Activated naive CD4-positive, alpha-beta T cell treated with anti-CD3 and anti-CD28 coated beads, Interleukin-2, amount 50 U/mL, for 72 hours (primary cell): ENCODE data around the gene IGIP. TPM values are rescaled to one million over a fixed set of nuclear protein-coding genes. Genes with fewer than 3 reads are reported as not detected.
"Not testable (repeated sequence)": the region's sequence is repeated elsewhere in the genome, so short reads cannot be mapped to it uniquely, and the experiment has no call there.

Experiments used
- ATAC-seq, 2 donors: fragments of 150-1000 bp; cut with Tn5 transposase; 2 replicates each; pipeline ENCODE4 v1.10.0; 2021; ENCODE audit warnings: mild to moderate bottlenecking in 2 of 2, moderate library complexity in 2 of 2
- DNase-seq, 2 donors: peaks; one replicate each; pipeline ENCODE4 v3.0.0; 2021 to 2022; ENCODE audit warnings: low spot score in 2 of 2
- H3K27ac Mint-ChIP-seq, 2 donors: one replicate each; pipeline ENCODE4 v1.8.0; 2022; ENCODE audit warnings: mild to moderate bottlenecking in 2 of 2, mixed read lengths in 2 of 2
- H3K36me3 Mint-ChIP-seq, 2 donors: one replicate each; pipeline ENCODE4 v1.8.0; 2022; ENCODE audit warnings: mixed read lengths in 2 of 2
- H3K9me3 Mint-ChIP-seq, 2 donors: one replicate each; pipeline ENCODE4 v1.8.0; 2022; ENCODE audit warnings: mixed read lengths in 2 of 2
- total RNA-seq, 2 donors: library from RNA; stranded (reverse); gene quantifications; one replicate each; pipeline ENCODE4 v1.2.3, GENCODE V29; 2022

IGIP gene
- total RNA-seq, 2 donors from 2014 or later = 1.8 to 3.2 TPM

DNA sequence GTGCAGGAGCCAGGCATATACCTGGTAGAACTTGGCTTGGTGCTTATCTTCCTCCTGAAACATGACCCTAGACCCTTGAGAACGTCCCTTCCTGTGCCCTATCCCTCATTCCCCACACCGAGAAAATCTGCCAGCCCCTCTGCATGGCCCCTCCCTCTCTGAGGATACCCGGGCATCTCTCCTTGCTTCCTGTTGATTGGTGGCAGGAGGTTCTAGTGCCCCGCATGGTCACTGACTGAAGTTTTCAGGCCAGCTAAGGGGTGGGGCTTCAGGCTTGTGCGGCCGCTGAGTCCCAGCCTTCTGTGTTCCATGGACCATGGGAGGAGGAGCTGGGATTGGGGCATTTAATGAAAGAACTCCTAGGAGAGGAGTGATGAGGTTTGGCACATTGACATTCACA is 22.8 kb downstream of the IGIP start:
- no peak overlapping the region for H3K27ac Mint-ChIP-seq
- H3K9me3 Mint-ChIP-seq = no peaks in the 10 kb centered on the region
- ATAC-seq (no peak), DNase-seq (no peak)
- no peaks in the 10 kb centered on the region for H3K36me3 Mint-ChIP-seq

DNA sequence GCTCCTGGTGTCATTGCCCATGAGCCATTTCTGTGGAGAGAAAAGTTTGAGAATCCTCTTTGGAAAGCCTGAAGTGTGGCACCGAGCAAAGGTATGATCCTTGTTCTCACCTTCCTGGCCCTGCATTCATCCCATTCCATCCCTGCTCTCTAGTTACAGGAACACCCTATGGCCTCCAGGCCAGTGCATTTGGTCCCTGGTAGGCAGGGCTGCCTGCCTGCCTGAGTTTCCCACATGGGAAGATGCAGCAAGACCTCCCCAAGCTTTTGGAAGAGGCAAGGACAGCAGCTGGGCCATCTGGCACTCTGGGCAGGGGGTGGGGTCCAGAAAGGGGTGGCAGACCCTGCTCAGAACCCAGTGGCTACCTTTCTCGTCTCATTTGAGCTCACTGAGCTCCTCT is 24.5 kb downstream of the IGIP start:
- DNase-seq (no peak), ATAC-seq (no peak)
- Mint-ChIP-seq H3K27ac (no peak overlapping the region), H3K36me3 (no peaks in the 10 kb centered on the region), H3K9me3 (no peaks in the 10 kb centered on the region)

DNA sequence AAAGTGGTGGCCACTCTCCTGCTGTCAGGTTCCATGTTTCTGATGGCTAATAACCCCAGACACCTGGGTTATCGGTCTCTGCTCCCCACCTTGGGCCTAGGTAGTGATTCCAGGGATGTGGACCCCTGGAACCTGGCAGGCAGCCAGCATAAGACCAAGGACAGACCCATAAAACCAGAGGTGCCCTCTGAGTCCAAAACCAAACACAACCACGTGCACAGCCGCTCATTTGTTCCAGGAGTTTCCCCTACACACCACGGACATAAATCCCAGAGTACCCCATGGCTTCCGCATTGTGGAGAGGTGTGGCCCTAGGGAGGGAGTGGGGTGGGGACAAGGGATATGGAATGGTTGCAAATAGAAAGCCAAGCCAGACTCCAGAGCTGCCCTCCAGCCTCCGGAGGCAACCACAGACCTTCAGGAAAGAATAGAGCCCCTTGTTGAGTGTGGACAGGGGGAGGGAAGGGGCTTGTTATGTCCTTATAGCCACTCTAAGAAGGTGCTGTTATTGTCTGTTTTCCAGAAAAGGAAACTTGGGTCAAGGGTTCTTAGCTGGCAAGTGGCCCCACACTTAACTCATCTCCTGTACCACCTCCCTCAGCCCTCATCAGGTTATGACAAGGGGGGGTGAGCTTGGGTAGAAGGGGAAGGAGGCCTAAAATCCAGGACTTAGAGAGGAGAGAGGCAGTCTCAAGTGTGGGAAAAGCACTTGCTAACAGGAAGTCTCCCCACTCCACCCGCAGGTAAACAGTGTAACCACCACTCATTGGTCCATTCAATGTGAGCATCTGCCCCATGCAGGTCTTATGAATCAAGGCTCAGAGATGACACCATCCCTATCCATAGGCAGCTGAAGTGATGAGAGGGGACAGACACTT is 25.6 kb downstream of the IGIP start:
- H3K36me3 Mint-ChIP-seq = no peaks in the 10 kb centered on the region
- H3K9me3 Mint-ChIP-seq = no peaks in the 10 kb centered on the region
- ATAC-seq = no peak
- H3K27ac Mint-ChIP-seq = no peak overlapping the region
- DNase-seq = no peak

DNA sequence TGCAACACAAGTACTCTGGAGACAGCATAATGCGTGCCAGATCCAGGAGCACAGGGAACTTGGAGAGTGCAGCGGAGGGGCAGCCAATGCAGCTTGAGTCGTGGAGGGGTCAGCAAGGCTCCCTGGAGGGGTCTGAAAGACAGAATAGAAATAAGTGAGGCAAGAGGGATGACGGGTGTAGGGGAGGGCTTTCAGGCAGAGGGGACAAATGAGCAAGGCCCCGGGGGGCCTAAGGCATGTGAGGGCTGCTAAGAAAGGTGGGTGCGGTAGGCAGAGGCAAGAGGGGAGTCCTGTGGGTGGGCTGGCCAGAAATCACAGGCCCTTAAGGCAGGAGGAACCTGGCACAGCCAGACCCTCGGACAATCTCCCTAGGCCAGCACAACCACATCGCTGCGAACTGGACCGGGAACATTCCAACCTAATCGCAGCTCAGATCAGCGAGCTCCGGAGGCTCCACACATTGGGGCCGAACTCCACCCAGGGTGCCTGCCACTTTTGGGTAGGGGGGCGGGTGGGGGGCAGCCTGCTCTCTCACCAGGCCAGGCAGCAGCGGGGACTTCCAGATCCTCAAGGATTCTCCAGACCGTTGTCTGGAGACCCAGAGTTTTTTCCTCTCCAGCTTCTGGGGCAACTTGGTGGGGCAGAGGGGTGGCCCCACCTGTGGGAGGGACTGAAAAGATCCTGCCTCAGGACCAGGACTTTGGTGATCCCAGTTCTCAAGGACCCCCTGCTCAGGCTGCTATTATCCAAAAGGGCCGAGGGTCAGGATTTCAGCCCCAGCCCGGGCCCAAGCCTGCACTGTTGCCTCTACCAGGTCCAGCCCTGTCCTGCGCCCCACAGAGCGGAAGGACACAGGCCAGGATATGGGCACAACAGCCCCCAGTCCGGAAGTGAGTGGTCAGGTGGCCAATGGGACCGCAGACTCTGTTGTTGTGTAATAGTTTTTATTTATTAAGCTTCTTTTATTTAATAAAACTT is 26.6 kb downstream of the IGIP start:
- ATAC-seq = no peak
- DNase-seq = no peak
- Mint-ChIP-seq H3K27ac (peak overlapping the region in 1 of 2 donors; percentile 27), H3K36me3 (no peaks in the 10 kb centered on the region), H3K9me3 (no peaks in the 10 kb centered on the region)

DNA sequence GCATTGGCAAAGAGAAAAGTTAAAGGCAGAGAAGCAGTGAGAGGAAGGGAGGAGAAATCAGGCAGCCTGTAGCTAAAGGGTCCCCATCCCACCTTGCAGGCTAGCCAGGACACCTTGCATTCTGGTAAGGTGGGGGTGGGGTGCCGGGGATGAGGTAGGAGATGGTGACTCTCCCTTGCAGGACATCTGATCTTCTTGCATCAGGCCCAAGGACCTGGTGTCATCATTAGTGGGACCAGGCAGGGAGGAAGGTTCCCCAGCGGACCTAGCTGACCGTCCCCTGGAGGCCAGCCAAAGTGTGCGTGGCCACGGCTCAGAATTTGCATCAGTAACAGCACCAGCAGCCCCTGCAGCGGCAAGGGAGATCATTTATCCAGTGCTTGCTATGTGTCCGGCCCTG is 27.5 kb downstream of the IGIP start:
- DNase-seq (no peak), ATAC-seq (no peak)
- H3K36me3 Mint-ChIP-seq = no peaks in the 10 kb centered on the region
- no peaks in the 10 kb centered on the region for H3K9me3 Mint-ChIP-seq
- no peak overlapping the region for H3K27ac Mint-ChIP-seq

DNA sequence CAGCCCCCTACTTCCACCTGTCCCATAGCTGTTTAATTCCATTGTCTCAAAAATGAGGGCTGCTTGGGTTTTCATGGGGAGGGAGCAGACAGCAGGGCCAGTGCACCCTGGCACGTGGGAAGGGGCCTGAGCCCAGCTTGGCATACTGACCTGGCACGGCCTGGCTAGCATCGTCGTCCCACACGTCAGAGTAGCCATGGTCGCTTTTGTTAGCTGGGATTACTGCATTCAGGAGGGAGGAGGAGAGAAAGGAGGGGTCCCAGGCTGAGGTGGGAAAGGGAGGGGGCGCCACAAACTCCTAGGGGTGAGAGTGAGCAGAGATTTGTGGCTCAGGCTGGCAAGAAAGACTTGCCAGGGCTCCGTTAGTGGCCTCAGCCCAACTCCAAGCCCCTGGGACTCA is 28.2 kb downstream of the IGIP start:
- Mint-ChIP-seq H3K9me3 (no peaks in the 10 kb centered on the region), H3K27ac (no peak overlapping the region), H3K36me3 (no peaks in the 10 kb centered on the region)
- DNase-seq (no peak), ATAC-seq (no peak)

DNA sequence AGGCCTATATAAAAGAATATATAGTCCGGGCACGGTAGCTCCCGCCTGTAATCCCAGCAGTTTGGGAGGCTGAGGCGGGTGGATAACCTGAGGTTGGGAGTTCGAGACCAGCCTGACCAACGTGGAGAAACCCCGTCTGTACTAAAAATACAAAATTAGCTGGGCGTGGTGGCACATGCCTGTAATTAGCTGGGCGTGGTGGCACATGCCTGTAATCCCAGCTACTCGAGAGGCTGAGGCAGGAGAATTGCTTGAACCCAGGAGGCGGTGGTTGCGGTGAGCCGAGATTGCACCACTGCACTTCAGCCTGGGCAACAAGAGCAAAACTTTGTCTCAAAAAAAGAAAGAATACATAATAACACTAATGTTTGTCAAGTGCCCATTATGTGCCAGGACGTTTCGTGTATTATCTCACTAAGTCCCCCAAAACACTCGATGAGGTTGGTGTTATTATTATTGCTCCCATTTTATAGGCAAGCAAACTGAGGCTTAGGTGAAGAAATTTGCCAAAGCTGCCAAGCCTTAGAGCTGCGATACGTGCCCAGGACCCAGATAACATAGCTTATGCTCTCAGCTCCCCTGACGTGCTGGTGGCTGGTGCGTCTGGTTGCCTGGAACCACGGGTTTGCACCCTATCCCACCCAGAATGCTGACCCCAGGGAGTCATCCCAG is 29.1 kb downstream of the IGIP start:
- H3K36me3 Mint-ChIP-seq, DNase-seq, ATAC-seq, H3K9me3 Mint-ChIP-seq, H3K27ac Mint-ChIP-seq: not testable (repeated sequence)

DNA sequence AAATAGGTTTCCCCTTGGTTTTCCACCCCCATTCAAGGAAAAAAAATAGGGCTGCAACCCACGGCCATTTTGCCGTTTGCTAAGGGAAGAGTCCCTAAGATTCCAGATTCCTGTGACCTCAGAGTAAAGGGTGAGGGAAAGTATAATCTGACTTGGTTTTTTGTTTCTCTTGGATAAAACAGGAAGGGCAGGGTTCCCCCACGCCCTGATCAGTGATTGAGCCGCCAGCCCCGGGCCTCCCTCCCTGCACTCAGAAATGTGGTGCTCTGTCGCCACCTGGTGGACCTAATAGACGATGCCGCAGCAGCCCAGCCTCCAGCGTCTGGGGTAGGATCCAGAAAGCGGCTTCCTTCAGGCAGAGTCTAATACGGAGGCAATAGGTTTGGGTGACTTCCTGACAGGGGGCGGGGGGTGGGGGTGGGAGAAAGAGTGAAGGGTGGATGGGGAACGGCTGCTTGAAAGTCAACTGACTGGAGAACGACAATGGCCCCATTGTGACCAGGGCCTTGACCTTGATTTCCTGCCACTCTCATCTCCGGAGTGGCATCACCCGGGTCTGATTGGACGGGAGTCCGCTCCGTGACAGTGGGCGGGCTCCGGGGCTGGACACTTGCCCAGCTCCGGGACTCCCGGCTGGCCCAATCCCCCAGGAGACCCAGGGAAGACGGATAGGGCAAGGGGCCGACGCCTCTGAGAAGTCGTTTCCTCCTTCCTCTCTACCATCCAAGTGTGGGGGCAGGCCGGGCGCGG is 31.5 kb downstream of the IGIP start:
- Mint-ChIP-seq H3K9me3 (no peaks in the 10 kb centered on the region), H3K27ac (peak overlapping the region in 1 of 2 donors; percentile 52), H3K36me3 (no peaks in the 10 kb centered on the region)
- ATAC-seq (peak; percentile 99), DNase-seq (peak; percentile 81 to 89)

DNA sequence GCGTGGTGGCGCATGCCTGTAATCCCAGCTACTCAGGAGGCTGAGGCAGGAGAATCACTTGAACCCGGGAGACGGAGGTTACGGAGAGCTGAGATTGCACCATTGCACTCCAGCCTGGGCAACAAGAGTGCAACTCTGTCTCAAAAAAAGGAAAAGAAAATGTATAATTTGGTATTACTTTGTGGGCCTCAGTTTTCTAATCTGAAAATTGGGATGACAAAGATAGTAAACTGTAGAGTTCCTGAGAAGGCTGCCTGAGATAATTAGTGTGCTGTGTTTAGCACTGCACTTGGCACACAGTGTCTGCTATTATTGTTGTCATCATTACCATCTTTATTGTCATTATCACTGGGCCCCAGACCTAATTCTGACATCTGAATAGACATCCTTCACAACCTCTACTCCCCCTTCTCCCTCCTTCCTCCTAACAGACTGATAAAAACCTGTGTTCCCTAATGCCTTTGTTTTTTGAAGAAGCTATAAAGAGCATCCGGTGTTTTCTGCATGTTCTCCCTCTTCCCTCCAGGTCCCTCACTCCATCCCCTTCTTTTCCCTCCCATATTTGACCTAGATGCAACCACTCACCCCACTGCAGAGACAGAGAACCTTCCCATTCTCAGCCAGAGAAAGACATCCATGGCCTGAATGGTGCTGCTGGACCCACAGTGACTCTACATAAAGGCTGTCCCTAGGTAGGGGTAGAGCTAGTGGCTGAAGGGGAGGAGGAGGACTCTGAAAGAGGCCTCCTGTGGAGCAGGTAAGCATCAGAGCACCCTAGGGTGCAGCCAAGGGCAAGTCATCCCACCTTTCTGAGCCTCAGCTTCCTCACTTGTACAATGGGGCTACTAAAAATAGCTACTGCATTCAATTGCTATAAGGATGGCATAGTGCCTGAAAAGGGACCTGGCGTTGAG is 33.5 kb downstream of the IGIP start:
- H3K36me3 Mint-ChIP-seq = no peaks in the 10 kb centered on the region
- no peak for ATAC-seq
- no peak for DNase-seq
- H3K27ac Mint-ChIP-seq = peak overlapping the region in 1 of 2 donors; percentile 2
- no peaks in the 10 kb centered on the region for H3K9me3 Mint-ChIP-seq

DNA sequence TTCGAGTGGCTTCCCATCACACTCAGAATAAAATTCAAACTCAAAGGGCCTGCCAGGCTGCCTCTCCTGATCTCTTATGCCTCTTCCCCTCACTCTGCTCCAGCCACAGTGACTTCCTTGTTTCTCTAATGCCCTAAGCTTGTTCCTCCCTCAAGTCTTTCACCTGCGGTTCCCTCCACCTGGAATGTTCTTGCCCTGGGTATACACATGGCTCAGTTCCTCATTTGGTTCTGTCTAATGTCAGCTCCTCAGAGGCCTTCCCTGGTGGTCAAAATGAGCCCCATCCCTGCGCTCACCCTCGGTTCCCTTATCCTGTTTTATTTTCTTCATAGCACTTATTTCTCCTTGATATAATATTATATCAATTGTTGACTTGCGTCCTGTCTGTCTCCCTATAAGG is 36.5 kb downstream of the IGIP start:
- H3K9me3 Mint-ChIP-seq = no peaks in the 10 kb centered on the region
- DNase-seq (no peak), ATAC-seq (no peak)
- H3K36me3 Mint-ChIP-seq = no peaks in the 10 kb centered on the region
- no peak overlapping the region for H3K27ac Mint-ChIP-seq

DNA sequence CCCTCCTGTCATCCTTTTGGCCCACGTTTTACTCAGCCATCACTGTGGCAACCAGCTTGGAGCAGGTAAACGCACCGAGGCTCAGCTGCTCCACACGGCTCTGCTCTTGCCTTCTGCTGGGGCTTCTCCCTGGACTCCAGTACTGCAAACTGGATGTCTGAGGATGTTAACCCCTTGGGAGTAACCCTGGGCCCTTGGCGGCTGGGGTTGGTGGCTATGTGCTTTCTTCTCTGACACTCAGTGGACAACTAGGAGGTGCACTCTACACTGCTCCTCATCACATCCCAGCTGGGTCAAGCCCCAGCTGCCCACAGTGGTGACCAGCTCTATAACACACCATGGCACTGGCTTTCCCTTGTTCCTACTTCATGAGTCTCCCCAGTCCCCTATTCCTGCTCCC is 37.0 kb downstream of the IGIP start:
- Mint-ChIP-seq H3K9me3 (no peaks in the 10 kb centered on the region), H3K36me3 (no peaks in the 10 kb centered on the region), H3K27ac (peak overlapping the region in 1 of 2 donors; percentile 62)
- DNase-seq (no peak), ATAC-seq (no peak)

DNA sequence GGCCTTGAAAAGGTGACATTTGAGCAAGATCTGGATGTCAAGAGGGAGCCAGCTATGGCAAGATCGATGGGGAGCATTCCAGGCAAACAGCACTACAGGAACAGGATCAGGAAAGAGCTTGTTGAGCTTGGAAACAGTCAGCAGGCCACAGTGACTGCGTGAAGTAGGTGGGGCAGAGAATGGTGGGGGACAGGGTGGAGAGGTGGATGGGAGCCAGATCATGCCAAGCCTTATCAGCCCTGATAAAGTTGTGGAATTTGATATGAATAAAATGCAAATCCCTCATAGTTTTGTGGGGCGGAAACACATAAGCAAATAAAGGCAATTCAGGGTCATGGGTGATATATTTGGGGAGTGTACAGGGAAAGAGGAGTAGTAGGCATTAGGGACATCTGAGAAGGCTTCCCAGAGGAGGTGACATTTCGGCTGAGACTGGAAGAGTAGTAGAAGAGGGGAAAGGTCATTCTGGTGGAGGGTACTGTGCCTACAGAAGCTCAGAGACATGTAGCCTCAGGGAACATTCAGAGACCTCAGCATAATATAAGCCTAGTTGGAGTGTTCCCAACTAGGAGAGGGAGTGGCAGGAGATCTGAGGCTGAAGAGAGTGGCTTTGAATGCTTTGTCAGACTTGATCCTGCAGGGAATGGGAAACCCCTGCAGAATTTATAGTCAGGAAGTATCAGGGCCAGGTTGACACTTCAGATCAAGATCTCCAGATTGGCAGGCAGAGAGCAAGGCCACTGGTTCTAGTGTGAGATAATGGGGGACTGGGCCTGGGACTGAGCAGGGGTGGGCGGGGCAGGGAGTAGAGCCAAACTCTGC is 39.6 kb downstream of the IGIP start:
- no peaks in the 10 kb centered on the region for H3K36me3 Mint-ChIP-seq
- no peak for DNase-seq
- H3K9me3 Mint-ChIP-seq = no peaks in the 10 kb centered on the region
- ATAC-seq = no peak
- H3K27ac Mint-ChIP-seq = peak overlapping the region in 1 of 2 donors; percentile 26

DNA sequence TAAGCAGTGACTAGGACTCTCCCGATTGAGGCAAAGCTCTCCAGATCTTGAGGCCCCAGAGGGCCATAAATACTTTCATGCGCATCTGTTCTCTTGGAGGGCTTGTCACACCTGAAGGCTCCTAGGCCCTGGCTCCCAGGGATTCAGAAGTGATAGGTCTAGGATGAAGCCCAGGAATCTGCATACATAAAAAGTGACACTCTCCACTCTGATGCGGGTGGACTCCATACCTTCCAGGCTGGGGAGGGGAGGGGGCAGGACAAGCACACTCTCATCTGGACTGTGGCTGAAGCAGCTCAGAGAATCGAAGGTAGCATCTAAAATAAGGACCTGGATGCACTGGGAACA is 40.2 kb downstream of the IGIP start:
- DNase-seq (no peak), ATAC-seq (no peak)
- Mint-ChIP-seq H3K27ac (no peak overlapping the region), H3K9me3 (no peaks in the 10 kb centered on the region), H3K36me3 (no peaks in the 10 kb centered on the region)

DNA sequence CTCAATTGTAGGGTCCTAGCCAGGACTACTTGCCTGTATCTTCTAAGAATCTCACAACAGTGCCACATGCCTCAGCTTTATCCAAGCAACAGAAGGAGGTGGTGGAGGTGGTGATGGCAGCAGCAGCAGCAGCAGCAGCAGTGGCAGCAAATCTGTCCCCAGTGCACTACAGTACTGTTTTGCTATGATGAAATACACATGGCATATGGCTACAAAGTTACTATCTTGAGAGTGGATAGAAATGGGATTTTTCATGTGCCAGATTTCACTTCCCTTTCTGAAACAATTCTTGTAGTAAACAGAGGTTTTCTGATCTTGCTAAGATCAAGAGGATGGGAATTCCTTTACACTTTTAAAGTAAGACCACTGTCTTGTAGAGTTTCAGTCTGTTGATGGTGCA is 41.2 kb downstream of the IGIP start:
- H3K9me3 Mint-ChIP-seq = no peaks in the 10 kb centered on the region
- ATAC-seq (no peak), DNase-seq (no peak)
- H3K27ac Mint-ChIP-seq = no peak overlapping the region
- H3K36me3 Mint-ChIP-seq = no peaks in the 10 kb centered on the region

DNA sequence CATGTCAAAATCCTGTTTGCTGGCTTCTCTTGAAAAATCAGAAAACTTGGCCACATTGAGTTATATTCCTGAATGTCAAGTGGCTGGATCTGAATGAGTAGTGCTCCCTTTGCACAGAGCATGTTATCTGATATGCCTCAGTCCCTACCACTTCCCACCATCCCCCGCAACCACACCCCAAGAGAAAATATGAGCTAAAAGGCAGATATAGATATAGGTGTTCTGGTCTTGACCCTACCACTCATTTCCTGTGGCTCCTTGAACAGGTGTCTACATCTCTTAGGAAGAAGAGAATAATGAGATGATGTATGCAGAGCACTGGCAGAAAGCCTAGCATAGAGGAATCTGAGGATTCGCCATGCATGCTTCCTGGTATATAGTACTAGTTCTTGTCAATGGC is 42.6 kb downstream of the IGIP start:
- DNase-seq (no peak), ATAC-seq (no peak)
- Mint-ChIP-seq H3K36me3 (no peaks in the 10 kb centered on the region), H3K27ac (no peak overlapping the region), H3K9me3 (no peaks in the 10 kb centered on the region)
